ENCODE measurements around the gene COL26A1. TPM values are rescaled to one million over a fixed set of nuclear protein-coding genes. Genes with fewer than 3 reads are reported as not detected.
"Not testable (repeated sequence)": the region's sequence is repeated elsewhere in the genome, so short reads cannot be mapped to it uniquely, and the experiment has no call there.

COL26A1 gene
- polyA plus RNA-seq, 6 donors from 2014 or later = not detected

DNA sequence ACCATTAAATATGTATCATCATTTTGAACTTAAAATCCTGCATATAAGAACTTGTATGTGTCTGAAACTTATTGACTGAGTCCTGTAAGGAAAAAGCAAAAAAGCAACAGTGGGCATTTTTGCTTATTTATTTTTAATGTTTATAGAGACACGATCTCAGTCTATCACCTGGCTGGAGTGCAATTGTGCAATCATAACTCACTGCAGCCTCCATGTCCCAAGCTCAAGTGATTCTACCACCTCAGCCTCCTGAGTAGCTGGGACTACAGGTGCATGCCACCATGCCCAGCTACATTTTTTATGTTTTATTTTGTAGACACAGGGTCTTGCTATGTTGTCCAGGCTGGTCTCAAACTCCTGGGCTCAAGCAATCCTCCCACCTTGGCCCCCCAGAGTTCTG is 234.2 kb downstream of the COL26A1 start:
- H3K4me3 Mint-ChIP-seq = no peak overlapping the region
- peaks cover 0 to 27% (median 7%) of the 10 kb centered on the region in 3 donors for H3K27me3 Mint-ChIP-seq
- H3K4me1 Mint-ChIP-seq = no peaks in the 10 kb centered on the region
- H3K36me3 Mint-ChIP-seq = no peaks in the 10 kb centered on the region
- ATAC-seq (ENCODE audit: low read depth in 2 of 2) = no peak
- peaks cover 0 to 3% (median 0%) of the 10 kb centered on the region in 7 donors for H3K9me3 Mint-ChIP-seq
- no peak overlapping the region for H3K27ac Mint-ChIP-seq
- no peak for DNase-seq

DNA sequence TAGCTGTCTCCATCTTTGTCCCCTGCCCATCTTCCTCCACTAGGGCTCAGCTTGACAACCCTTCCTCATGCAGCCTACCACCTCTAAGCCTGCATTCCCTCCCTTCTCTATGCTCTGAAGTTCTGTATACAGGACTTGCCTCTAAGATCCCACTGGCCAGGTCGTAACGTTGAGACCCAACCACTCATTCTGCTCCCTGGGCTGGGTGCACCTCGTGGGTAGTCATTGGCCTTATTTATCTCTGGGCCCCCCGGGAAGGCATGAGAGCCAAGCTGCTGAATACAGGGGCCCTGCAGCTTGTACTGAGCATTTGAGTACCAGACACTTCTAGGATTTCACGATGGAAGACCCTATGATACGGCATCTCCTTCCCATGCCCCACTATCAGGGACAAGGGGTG is 235.3 kb downstream of the COL26A1 start:
- Mint-ChIP-seq H3K36me3 (no peaks in the 10 kb centered on the region), H3K4me1 (no peaks in the 10 kb centered on the region), H3K9me3 (peaks cover 0 to 3% (median 0%) of the 10 kb centered on the region in 7 donors), H3K4me3 (no peak overlapping the region), H3K27me3 (peaks cover 0 to 17% (median 0%) of the 10 kb centered on the region in 3 donors), H3K27ac (no peak overlapping the region)
- ATAC-seq (ENCODE audit: low read depth in 2 of 2) (no peak), DNase-seq (no peak)

DNA sequence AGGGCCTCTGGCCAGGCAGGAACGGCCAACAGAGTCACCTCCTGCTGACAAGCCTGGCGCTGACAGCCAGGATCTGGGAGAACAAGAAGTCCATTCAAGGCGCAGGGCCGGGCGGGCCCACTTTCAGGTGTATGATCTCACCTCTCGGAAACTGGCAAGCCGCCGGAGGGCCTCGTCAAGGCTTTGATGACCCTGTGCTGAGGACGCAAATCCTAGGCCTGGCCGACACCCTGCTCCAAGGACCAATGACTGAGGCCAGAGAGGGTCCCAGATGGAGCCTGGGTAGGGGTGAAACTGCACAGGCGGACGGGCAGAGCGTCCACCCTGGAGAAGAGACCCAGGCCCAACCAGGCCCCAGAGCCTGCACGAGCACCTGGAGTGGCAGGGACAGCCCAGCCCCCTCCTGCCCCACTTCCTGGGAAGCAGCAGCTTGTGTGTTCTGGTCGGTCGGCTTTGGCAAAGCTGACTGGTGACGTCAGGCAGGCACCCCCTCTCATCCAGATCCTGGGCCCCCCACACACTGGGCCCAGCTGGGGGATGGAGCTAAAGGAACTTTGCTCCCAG is 235.8 kb downstream of the COL26A1 start:
- ATAC-seq (ENCODE audit: low read depth in 2 of 2) (no peak), DNase-seq (no peak)
- peaks cover 0 to 17% (median 0%) of the 10 kb centered on the region in 3 donors for H3K27me3 Mint-ChIP-seq
- H3K27ac Mint-ChIP-seq = no peak overlapping the region
- H3K36me3 Mint-ChIP-seq = no peaks in the 10 kb centered on the region
- no peaks in the 10 kb centered on the region for H3K4me1 Mint-ChIP-seq
- H3K9me3 Mint-ChIP-seq = peaks cover 0 to 3% (median 0%) of the 10 kb centered on the region in 7 donors
- no peak overlapping the region for H3K4me3 Mint-ChIP-seq

GRCh38 chr7:101598986-101599771 is 236.5 kb downstream of the COL26A1 start:
- Mint-ChIP-seq H3K9me3 (peaks cover 0 to 3% (median 0%) of the 10 kb centered on the region in 7 donors), H3K27ac (no peak overlapping the region), H3K27me3 (peaks cover 0 to 17% (median 0%) of the 10 kb centered on the region in 3 donors), H3K36me3 (no peaks in the 10 kb centered on the region), H3K4me1 (no peaks in the 10 kb centered on the region), H3K4me3 (peak overlapping the region in 1 of 8 donors; percentile 15)
- no peak for DNase-seq
- no peak for ATAC-seq (ENCODE audit: low read depth in 2 of 2)

GRCh38 chr7:101599787-101600186 is 237.1 kb downstream of the COL26A1 start:
- Mint-ChIP-seq H3K4me1 (no peaks in the 10 kb centered on the region), H3K27ac (no peak overlapping the region), H3K9me3 (peaks cover 0 to 3% (median 0%) of the 10 kb centered on the region in 7 donors), H3K27me3 (peaks cover 0 to 12% (median 0%) of the 10 kb centered on the region in 3 donors), H3K36me3 (no peaks in the 10 kb centered on the region), H3K4me3 (peak overlapping the region in 1 of 8 donors; percentile 15)
- no peak for ATAC-seq (ENCODE audit: low read depth in 2 of 2)
- DNase-seq = no peak

DNA sequence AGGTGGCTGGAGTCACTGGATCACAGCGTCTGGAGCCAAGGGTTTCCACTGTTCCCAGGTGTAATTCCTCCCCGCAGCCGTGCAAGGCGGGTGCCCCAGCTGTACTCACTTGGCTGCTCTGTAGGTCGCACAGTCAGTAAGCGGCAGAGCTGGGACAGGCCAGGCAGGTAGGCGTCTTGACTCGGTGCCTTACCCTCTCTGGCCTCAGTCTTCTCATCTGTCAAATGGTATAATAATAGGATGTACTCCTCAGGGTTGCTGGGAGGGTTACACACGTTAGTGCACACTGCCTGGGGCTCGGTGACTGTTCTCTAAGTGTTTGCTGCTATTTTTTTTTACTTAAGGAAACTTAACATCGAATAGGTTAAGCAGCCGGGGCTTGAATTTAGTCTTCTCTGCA is 239.4 kb downstream of the COL26A1 start:
- Mint-ChIP-seq H3K4me3 (no peak overlapping the region), H3K9me3 (no peaks in the 10 kb centered on the region), H3K36me3 (no peaks in the 10 kb centered on the region), H3K27me3 (peaks cover 0 to 7% (median 0%) of the 10 kb centered on the region in 3 donors), H3K27ac (no peak overlapping the region), H3K4me1 (no peaks in the 10 kb centered on the region)
- ATAC-seq (ENCODE audit: low read depth in 2 of 2) (no peak), DNase-seq (no peak)

DNA sequence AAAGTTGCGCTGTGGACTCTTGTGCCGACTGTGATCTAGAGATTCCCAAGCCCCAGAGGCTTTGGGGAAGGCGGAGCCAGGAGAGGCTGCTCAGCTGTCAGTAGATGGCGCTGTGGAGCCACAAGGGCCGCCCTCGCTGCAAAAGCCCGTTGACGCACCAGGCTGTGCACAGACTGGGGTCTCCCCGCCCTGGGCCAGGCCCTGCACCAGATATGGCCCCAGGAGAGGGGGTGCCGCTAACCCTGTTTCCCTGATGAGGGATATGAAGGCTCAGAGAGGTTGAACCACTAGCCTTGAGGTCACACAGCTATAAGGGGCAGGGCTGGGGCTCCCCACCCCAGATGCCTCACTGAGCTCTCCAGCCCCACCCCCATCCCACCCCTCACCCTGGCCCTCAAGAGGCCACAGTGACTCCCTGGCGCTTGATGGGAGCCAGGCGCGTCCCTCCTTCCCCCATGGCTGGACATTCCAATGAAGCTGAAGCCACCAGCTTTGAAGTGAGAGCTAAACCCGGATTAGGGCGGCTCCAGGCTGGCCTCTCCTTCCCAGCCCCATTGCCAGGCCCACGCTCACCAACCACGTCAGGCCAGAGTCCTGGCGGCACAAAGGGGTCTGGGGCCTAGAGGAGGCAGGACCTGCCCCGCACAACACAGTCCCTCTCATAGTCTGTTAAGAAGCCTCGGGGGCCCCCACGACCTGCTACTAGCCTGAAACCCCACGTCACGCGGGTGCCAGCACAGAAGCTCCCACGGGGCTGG is 240.0 kb downstream of the COL26A1 start:
- no peak overlapping the region for H3K27ac Mint-ChIP-seq
- ATAC-seq (ENCODE audit: low read depth in 2 of 2) = peak; percentile 74 to 86

DNA sequence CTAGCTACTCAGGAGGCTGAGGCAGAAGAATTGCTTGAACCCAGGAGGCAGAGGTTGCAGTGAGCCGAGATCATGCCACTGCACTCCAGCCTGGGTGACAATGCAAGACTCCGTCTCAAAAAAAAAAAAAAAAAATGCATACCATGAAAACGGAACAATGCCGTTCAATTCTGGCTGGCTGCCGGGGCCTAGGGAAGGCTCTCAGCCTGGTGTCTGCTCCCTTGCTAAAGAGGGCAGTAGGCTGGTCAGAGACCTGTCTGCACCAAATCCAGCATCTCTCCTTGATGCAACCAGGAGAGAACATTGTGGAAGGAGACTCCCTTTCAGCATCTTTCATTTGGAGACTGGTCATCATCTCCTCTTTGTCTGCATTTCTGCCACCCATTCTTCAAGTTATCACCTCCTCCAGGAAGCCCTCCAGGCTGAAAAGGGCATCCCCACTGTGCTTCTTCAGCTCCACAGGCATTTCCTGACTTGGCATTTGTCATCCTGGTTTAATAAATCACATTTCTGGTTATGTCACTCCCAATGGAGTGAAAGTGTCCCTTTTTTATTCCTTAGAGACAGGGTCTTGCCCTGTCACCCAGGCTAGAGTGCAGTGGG is 241.8 kb downstream of the COL26A1 start:
- Mint-ChIP-seq H3K27ac (peak overlapping the region in 1 of 6 donors; percentile 37), H3K36me3 (no peaks in the 10 kb centered on the region), H3K9me3 (no peaks in the 10 kb centered on the region), H3K4me3 (no peak overlapping the region), H3K4me1 (no peaks in the 10 kb centered on the region), H3K27me3 (peaks cover 0 to 16% (median 7%) of the 10 kb centered on the region in 3 donors)
- DNase-seq (no peak), ATAC-seq (ENCODE audit: low read depth in 2 of 2) (no peak)

More for the DNA sequence above, 240.0 kb downstream of the COL26A1 start:
- DNase-seq = peak; percentile 49
- no peaks in the 10 kb centered on the region for H3K9me3 Mint-ChIP-seq
- peaks cover 0 to 7% (median 0%) of the 10 kb centered on the region in 3 donors for H3K27me3 Mint-ChIP-seq
- no peaks in the 10 kb centered on the region for H3K36me3 Mint-ChIP-seq
- H3K4me3 Mint-ChIP-seq = no peak overlapping the region
- no peaks in the 10 kb centered on the region for H3K4me1 Mint-ChIP-seq

DNA sequence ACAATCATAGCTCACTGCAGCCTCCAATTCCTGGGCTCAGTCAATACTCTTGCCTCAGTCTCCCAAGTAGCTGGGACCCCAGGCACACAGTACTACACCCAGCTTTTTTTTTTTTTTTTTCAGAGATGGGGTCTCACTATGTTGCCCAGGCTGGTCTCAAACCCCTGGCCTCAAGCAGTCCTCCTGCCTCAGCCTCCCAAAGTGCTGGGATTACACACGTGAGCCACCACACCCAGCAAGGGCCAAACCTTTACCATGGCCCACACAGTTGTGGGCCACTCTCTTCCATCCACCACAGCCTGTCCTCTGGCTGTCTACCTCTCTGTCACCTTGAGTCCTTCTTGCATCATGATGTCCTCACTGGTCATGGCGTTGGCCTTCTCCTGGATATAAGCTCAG is 242.3 kb downstream of the COL26A1 start:
- Mint-ChIP-seq H3K27me3 (peaks cover 0 to 21% (median 12%) of the 10 kb centered on the region in 3 donors), H3K27ac (peak overlapping the region in 1 of 6 donors; percentile 37)
- not testable (repeated sequence) for ATAC-seq (ENCODE audit: low read depth in 2 of 2); H3K4me1 Mint-ChIP-seq; H3K36me3 Mint-ChIP-seq; DNase-seq; H3K4me3 Mint-ChIP-seq; H3K9me3 Mint-ChIP-seq

DNA sequence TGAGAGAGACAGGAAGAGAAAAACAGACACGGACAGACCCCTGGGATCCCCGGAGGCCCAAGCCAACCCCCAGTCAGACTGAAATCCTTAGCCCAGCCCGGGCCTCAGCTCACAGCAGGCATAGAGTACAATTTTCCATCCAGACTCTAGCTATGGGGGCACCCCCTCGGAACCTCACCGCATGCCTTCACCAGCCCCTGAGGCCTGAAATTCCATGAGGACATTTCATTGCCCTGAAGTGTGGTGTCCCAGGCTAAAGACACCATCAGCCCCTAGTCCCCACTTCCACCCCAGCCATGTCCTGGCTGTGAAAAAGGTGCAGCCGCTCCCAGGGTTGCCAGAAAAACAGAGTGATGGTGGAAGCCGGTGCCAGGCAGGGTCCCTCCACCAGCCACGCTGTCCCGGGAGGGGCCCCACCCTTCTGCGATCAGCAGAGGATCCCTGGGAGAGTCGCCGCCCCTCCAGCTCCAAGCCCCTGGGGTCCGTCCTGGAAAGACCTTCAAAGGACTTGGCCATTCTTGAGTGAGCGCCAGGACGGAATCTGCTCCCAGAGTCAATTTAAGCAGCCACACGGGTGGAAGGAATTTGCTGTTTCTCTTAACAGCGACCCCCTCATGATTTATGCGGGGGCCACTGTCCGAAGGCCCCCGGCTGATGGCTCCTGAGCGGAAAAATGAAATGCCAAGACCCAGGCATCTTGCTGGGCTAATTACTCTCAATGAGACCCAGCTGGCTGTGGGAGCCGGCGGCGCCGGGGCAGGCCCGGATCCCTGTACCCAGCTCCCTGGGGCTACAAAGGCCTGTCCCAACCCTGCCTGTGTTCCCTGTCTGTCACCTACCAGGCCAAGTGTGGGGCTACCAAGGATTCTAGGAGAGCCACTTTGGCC is 243.2 kb downstream of the COL26A1 start:
- Mint-ChIP-seq H3K27ac (peak overlapping the region in 1 of 6 donors; percentile 15), H3K4me1 (no peaks in the 10 kb centered on the region)

GRCh38 chr7:101606498-101606923 is 243.8 kb downstream of the COL26A1 start:
- Mint-ChIP-seq H3K36me3 (no peaks in the 10 kb centered on the region), H3K9me3 (no peaks in the 10 kb centered on the region), H3K4me3 (peak overlapping the region in 1 of 8 donors; percentile 14), H3K4me1 (no peaks in the 10 kb centered on the region), H3K27me3 (peaks cover 0 to 21% (median 14%) of the 10 kb centered on the region in 3 donors), H3K27ac (no peak overlapping the region)
- DNase-seq = no peak
- no peak for ATAC-seq (ENCODE audit: low read depth in 2 of 2)

More for the DNA sequence above, 243.2 kb downstream of the COL26A1 start:
- H3K4me3 Mint-ChIP-seq = no peak overlapping the region
- ATAC-seq (ENCODE audit: low read depth in 2 of 2) (no peak), DNase-seq (no peak)
- H3K36me3 Mint-ChIP-seq = no peaks in the 10 kb centered on the region
- no peaks in the 10 kb centered on the region for H3K9me3 Mint-ChIP-seq
- H3K27me3 Mint-ChIP-seq = peaks cover 0 to 25% (median 14%) of the 10 kb centered on the region in 3 donors

Data from naive B cell (primary cell).